HG02885 (cell line): ENCODE data around the gene PKP3.

ENCODE experiments used
- ATAC-seq: cut with Tn5 transposase; IDR thresholded peaks from one replicate; pipeline ENCODE4 v1.9.1; 2021; ENCODE audit warnings: mild to moderate bottlenecking; ENCODE audit not compliant: unreplicated experiment, poor library complexity

PKP3 gene

DNA sequence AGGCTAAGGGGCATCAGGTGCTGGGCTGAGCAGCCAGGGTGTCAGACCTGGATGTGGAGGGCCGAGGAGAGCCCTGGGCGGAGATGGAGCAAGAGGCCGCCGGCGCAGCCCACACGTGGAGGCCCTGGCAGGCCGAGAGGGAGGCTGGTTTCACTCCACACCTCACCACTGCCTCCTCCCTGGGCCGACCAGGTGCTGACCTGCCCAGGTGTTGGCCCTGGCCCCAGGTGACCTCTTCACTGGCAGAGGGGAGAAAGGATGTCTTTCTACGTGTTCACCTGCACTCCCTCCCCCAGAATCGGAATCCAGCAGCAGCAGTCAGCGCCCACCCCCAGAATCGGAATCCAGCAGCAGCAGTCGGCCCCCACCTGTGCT, 47.0 kb downstream of the PKP3 start:
- no peak for ATAC-seq

DNA sequence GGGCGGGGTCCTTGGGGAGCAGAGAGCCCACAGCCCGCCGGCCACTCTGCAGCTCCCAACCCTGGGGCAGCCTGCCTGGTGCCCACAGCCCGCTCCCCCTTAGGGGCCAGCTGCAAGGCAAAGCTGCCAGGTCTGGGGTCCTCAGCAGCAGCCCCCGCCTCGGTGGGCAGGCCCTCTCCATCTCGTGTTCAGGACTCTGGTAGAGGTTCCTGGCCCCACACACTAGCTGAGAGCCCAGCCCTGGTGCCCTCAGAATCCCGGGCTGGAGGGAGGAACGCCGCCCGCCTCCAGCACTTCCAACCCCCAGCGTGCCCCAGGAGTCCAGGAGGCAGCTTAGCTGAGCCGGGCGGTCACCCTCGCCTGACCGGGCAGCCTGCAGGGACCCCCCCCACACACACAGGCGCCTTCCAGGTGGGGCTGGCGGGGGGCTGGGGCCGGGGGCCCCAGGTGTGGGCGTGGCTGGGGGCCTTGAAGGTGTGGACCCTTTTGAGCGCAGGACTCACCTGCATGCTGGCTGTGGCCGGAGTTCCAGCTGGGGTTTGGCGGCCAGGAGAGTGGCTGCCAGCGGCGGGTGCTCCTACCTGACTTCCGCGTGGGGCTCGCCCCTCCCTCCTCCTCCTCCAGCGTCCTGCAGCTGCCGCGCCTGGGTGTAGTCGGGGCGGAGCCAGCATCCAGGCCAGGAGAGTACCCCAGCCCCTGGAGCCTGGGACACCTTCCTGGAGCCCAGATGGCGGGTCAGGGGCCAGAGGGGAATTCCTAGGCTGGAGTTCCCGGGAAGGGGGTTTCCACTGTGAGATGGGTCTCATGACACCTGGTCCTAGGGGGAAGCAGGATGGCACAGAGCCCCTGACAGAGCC, 47.6 kb downstream of the PKP3 start, which contains the start of gene ANO9:
TSS of gene ANO9 (minus strand) at position 594 of the 857 bp plus-strand sequence. CDS start at position 509, 85 bp downstream.
- ATAC-seq = peak; percentile 64

DNA sequence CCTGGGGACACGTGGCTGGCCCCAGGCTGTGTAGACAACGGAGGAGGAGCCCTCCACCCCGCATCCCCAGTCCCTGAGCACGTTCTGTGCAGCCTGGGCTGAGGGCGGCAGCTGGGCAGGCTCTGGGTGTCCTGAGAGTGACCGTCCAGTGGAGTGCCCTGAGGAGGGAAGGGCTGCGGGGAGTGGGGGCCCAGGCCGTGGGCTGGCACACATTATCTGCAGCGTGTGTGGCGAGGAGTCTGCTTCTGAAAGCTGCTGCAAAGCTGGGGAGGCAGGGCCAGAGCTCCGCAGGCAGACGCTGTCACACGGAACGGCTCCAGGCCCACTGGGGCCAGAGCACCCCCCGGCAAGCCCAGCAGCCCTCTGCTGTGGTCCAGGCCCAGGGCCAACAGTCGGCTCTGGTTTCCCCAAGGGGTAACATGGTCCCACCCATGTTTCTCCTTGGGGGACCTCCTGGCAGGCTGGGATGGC, 48.6 kb downstream of the PKP3 start:
- ATAC-seq = no peak

DNA sequence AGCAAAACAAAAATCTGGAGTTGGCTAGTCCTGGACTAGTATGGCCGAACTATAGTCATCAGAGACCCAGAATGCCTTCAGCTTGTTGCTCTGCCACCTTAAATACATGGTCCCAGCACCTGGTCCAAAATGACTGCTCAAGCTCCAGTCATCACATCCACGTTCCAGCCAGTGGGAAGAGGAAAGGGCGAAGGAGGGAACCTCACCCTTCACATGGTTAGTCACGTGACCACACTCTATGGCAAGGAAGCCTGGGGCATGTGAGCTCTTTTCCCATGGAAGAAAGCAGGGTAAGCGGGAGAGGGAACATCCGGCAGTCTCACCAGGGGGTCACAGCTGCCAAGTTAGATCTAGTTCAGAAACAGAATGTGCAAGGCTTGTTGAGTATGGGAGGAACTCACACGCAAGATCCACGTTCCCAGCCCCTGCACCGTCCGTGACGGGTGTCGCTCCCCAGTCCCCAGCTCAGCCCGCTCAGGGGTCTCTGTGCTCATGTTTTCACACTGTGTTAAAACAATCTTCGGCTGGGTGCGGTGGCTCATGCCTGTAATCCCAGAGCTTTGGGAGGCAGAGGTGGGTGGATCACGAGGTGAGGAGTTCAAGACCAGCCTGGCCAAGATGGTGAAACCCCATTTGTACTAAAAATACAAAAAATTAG, 49.7 kb downstream of the PKP3 start:
- no peak for ATAC-seq

DNA sequence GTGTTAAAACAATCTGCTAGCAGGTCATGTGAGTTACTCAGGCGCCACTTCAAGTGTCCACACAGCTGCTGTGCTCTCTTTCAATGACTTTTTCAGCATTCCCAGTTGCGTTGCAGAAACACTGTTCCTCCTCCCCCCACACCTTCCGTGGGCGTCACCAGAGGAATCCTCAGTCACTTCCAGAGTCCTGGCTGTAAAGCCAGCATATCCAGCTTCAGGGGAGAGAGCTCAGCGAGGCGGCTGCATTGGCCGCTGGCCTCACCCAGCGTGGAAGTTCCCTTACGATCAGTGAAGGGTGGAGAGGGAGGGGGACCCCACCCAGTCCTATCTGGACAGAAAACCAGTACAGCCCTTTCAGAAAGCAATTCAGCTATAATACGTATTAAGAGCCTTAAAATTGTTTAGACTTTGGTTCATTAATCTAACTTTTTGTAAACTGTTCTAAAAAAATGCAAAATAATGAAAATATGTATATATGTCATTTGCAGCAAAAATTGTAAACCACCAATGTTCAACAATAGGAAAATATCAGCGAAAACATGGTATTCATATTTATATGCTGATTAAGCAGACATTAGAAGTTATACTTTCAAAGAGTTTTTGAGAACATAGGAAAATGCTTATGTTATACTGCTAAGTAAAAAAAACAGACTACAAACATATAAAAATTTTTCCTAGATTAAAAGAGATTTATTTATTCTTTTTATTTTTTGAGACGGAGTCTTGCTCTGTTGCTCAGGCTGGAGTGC, 50.6 kb downstream of the PKP3 start:
- no peak for ATAC-seq

DNA sequence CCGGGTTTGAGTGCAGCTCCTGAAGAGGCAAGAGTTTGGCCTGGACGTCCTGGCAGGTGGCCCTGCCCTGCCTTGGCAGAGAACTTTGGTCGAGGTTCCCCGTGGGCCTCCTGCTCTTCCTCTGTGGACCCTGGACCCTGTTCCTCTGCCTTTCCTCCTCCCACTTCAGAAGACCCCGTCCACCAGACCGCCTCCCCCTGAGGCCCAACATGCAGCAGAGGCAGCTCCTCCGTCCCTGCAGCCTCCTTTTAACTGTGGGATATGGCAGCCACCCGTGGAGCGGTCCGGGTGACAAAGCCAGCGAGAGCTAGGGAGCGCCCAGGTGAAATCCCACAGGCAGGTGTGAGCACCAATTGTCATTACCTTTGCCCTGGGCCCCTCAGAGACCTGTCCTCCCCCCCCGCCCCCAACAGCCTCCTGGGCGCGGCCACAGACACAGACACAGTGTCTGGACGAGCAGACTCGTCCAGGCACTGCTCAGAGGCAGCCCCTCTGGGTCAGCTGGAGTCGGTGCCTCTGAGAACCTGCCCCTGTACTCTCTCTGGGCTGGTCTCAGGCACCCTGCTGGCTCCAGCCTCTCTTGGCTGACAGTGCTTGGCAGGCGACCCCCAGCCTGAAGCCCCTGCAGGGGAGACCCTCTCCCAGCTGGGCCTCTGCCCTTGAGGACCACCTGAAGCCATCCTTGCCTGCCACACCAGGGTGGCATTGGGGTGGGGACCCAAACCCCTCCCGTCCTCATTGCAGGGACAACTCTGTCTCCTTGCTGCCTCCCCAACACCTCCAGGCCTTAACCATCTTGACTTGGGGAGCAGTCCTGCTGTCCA, 52.0 kb downstream of the PKP3 start:
- no peak for ATAC-seq

DNA sequence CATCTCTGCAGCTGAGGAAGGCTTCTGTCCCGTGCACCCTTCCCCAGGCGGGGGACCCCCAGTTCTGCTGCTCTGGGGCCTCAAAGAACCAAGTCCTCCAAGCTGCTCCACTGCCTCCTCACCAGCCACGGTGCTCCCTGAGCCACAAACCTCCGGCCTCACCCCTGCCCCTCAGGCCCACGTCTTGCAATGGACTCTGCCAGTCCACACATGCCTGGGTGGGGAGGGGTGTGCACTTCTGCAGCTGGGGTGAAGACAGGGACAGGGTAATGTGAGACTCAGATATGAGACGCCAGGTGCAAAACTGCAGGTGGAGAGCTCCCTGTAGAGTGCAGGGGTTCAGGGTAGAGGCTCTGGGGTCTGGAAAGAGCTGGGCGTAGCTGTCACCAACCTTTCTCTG, 52.9 kb downstream of the PKP3 start:
- no peak for ATAC-seq

DNA sequence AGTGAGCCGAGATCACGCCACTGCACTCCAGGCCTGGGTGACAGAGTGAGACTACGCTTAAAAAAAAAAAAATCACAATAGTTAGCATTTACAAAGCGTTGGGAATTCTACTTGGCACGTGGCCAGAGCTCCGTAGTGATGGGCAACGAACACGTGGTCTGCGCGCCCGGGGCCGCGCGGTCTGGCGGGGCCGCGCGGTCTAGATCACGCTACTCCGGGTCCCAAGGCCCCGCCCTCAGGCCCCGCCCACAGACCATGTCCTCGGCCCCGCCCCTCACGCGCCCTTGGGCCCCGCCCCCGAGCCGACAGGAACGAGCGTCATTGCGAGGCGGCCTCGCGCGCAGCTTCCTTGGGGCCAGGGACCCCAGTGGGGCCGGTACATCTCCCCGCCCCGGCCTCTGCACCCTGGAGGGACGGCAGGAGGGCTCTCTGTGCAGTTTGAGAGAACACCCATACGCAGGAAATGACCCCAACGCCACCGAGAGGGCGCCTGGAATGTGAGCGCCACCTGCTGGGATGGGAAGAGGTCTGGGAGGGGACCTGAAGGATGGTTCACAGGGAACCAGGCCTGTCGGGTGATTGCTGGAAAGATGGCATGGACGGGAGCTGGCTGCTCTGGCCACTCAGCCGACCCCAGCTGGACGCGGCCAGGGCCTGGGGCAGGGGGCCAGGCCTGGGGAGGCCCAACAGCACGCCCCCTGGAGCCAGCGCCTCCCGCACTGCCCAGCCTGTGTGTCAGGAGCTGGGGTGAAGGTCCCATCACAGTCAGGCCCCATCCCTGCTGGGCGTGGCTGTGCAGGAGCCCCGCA, 54.1 kb downstream of the PKP3 start:
- peak; percentile 49 for ATAC-seq

DNA sequence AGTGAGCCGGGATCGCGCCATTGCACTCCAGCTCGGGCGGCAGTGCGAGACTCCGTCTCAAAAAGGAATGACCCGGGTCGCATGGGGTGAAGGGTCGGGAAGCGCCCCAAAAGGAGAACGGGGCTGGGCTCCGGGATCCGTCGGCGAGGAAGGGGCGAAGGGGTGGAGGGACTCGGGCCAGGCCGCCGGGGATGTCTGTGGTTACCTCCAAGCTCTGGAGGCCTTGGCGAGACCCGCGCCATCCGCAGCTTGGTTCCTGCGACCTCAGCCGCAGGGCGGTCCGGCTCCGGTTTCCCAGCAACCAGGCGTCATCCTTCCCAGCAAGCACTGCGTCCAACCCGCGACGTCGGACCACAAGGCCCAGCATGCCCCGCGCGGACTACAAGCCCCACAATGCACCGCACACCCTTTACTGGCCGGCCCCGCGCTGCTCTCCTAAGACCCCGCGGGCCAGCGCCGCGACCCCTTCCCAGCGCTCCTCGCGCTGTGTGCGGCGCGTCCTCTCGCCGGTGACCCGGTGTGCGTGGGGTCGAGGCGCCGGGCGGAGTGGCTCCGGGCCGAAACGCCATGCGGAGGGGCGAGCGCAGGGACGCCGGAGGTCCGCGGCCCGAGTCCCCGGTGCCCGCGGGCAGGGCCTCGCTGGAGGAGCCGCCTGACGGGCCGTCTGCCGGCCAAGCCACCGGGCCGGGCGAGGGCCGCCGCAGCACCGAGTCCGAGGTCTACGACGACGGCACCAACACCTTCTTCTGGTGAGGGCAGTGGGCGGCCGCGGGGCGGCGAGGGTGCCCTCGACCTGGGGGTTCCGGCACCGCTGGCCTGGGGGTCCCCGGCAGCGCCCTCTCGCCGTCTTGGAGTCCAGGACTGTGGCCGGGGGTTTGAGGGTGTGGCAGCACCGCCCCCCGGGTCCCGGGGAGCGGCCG, 56.1 kb downstream of the PKP3 start, which contains the start of gene PTDSS2:
TSS of gene PTDSS2 (plus strand) at position 391 of the 920 bp plus-strand sequence. CDS start at position 568, 177 bp downstream.
- peak; percentile 85 for ATAC-seq

DNA sequence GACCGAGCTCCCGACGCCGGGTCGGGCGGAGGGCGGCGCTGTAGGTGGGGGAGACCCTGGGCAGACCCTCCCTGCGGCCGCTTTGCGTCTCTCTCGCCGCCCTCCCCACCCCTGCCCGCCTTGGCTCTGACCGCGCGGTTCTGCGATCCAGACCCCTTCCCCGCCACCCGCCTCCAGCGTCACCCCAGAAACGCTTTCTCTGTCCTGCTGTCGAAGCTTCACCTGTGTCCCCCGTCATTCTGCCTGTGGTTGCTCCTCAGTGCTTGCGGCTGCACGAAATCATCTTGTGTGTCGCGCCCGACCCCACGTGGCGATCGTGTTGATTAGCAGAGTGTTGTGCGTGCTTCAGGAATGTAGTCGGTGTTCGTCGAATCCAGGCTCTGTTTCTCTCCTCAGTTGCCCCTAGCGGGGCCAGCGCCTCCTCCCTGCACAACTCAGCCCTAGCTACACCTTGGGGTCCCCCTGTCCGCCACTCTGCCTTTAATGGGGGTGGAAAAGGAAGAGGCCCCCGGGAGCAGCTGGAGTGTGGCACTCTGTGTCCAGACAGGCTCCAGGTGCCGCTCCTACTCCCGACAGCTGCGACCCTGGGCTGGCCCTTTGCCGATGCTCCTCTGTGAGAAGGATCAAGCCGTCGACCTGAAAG, 56.9 kb downstream of the PKP3 start:
- ATAC-seq = peak; percentile 5

DNA sequence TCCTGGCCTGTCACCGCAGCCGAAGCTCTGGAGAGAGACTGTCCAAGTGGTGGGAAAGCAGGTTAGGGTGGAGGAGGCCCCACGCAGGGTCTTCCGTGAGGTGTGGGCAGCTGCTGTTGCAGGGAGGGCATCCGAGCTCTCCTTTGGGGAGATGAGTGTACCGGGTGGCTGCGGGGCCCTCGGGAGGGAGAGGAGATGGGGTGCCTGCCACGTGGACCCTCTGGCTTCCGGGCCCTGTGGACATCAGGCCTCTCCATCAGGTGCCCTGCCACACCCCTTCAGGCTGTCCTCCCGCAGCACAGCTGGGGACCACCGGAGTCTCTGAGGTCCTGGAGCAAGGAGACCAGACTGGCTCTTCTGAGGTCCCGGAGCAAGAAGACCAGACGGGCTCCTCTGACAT, 57.7 kb downstream of the PKP3 start:
- no peak for ATAC-seq

DNA sequence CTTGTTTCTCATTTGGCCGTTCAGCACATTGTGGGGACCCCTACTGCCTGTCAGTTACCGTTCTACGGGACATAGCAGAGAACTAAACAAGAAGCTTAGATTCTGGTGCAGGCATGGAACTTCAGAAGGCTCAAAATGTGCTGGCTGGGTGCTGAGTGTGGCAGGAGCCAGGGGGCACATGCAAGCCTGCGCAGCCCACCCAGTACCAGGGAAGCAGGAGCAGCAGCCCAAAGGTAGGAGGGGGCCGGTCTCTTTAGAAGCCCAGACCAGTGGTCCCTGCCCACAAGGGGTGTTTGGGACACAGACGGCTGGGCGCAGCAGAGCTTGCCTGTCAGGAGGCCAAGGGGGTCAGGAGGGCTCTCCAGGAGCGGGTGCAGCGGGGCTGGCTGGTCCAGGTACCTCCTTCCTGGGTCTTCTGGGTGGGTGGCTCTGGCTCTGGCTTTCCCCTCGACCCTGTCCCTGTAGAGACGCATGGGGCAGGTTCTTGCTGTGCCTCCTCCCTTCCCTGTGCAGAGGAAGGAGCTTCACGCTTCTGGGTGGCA, 58.3 kb downstream of the PKP3 start:
- no peak for ATAC-seq

DNA sequence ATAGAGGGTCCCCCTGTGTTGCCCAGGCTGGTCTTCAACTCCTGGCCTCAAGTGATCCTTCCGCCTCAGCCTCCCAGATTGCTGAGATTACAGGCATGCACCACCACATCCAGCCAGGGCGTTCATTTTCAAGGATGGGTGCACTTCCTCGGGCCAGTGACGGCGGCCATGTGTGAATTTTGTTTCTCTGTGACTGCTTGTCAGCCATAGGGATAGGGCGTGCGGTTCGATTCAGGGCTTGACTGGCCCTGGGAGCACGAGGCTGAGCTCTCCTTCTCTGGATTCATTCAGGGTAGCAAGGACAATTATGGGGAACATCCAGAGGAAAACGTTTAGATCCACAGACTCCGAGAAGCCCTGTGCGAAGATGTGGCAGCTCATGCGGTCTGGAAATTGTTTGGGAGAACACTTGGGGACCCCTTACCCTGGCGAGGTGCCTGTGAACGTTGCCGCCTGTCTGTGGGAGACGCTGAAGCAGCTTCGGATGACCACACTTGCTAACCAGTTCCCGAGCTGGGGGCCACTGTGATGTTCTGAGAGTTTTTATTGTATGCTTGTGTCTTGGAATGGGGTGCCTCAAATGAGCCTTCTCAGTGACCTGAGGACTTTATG, 59.0 kb downstream of the PKP3 start:
- no peak for ATAC-seq

DNA sequence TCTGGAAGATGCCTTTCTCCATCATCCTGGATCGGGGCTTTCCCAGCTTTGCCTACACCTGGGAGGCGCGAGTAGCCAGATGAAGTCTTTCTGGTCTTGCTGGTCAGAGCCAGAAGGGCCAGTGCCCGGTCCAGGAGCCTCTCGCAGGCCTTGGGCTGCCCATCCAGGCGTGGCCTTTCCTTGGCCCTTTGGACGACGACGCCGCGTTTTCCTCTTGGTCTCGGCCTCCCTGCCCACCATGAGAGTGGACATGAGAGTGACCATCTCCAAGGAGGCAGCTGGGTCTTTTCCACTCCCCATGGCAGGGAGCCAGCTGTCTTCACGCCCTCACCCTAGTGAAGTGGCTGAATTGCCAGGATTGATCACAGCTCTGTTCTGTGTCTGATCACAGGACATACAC, 59.6 kb downstream of the PKP3 start:
- no peak for ATAC-seq

DNA sequence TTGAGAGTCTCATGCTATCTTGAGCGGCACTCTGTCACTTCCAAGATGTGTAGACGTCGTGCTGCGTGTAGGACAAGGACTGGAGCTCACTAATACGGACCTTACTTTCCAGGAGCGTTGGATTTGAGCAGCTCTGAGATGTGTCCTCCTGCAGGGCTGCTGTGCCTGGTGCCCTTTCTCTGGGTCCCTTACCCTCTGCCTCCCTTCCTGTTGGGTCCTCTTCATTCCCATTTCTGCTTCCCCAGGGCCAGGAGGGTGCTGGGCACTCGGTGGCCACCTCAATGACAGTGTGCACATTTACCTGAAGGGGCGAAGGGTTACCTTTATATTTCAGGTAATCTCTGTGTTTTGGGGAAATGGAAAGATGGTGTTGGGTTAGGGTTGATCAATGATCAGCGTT, 60.0 kb downstream of the PKP3 start:
- ATAC-seq = no peak
